B cell (primary cell): ENCODE results near the gene PROCA1. TPM values are rescaled to one million over a fixed set of nuclear protein-coding genes. Genes with fewer than 3 reads are reported as not detected.
A peak's percentile ranks its signal among the peaks of the same experiment; 100 is the strongest.

Source experiments
- ATAC-seq: fragments of 200-7000 bp; cut with Tn5 transposase; one replicate; pipeline ENCODE4 v1.10.0; 2021; ENCODE audit warnings: low read depth, mild to moderate bottlenecking, moderate number of reproducible peaks, moderate library complexity
- CTCF ChIA-PET: fragments of 350-600 bp; sonication (Branson Sonifier 250); formaldehyde crosslinking; loops from one replicate; lab custom pipeline; 2021; ENCODE audit warnings: antibody characterized with exemption, inconsistent platforms; lab: Charles Lee
- POLR2A ChIA-PET: fragments of 350-600 bp; sonication (Branson Sonifier 250); formaldehyde crosslinking; loops from one replicate; lab custom pipeline; 2021; ENCODE audit warnings: antibody characterized with exemption; lab: Charles Lee
- DNase-seq: peaks from one replicate; pipeline ENCODE4 v3.0.0; 2013
- H2AFZ ChIP-seq: 2 replicates; pipeline ENCODE4 v1.6.1; 2012; ENCODE audit warnings: mild to moderate bottlenecking, low read depth, low read length; ENCODE audit not compliant: insufficient read depth, poor library complexity, severe bottlenecking
- H3K27ac ChIP-seq, 2 donors: 1 replicate in 1 of 2; 2 replicates in 1 of 2; pipeline ENCODE4 v1.5.1; 2012 to 2013; ENCODE audit warnings: low read length in 2 of 2, mild to moderate bottlenecking in 2 of 2, moderate library complexity in 1 of 2
- H3K27me3 ChIP-seq, 4 experiments: fragments of 200-600 bp in 1 of 4; sonication (generic) in 1 of 4; replicated peaks in 1 of 4; 1 replicate in 2 of 4; 2 replicates in 2 of 4; pipeline versions ENCODE4 v1.6.1 to v1.7.0; 2013 to 2016; ENCODE audit warnings: low read length in 3 of 4, mild to moderate bottlenecking in 2 of 4, mixed read lengths in 1 of 4, moderate library complexity in 1 of 4; ENCODE audit not compliant: insufficient read depth in 4 of 4, control insufficient read depth in 3 of 4; ENCODE audit errors: control extremely low read depth in 1 of 4
- H3K36me3 ChIP-seq, 2 experiments: replicated peaks in 1 of 2; 1 replicate in 1 of 2; 2 replicates in 1 of 2; pipeline versions ENCODE4 v1.6.1 to v1.7.1; 2013; ENCODE audit warnings: low read length in 1 of 2; ENCODE audit not compliant: insufficient read depth in 2 of 2, control insufficient read depth in 1 of 2; ENCODE audit errors: control extremely low read depth in 1 of 2, extremely low read depth in 1 of 2
- H3K4me1 ChIP-seq, 2 donors: fragments of 200-600 bp in 1 of 2; sonication (generic) in 1 of 2; 1 replicate in 1 of 2; 2 replicates in 1 of 2; pipeline versions ENCODE4 v1.5.1 to v1.6.1; 2013 to 2017; ENCODE audit warnings: low read length in 2 of 2; ENCODE audit not compliant: control insufficient read depth in 2 of 2, insufficient read depth in 2 of 2
- H3K4me2 ChIP-seq: replicated peaks from 2 replicates; pipeline ENCODE3; 2012; ENCODE audit warnings: mild to moderate bottlenecking, low read depth, low read length; ENCODE audit not compliant: poor library complexity, severe bottlenecking
- H3K4me3 ChIP-seq, 5 experiments: fragments of 200-600 bp in 1 of 5; sonication (generic) in 1 of 5; 1 replicate in 3 of 5; 2 replicates in 2 of 5; pipeline versions ENCODE4 v1.5.1 to v1.7.0; 2011 to 2016; ENCODE audit warnings: low read length in 4 of 5, mild to moderate bottlenecking in 4 of 5, low read depth in 2 of 5, control low read depth in 1 of 5, moderate library complexity in 1 of 5; ENCODE audit not compliant: insufficient read depth in 1 of 5; ENCODE audit errors: control extremely low read depth in 1 of 5, extremely low read depth in 1 of 5
- H3K79me2 ChIP-seq: fragments of 200-600 bp; sonication (generic); one replicate; pipeline ENCODE4 v1.6.0; 2016; ENCODE audit warnings: low read length; ENCODE audit not compliant: control insufficient read depth, insufficient read depth
- H3K9ac ChIP-seq: fragments of 200-600 bp; sonication (generic); 2 replicates; pipeline ENCODE4 v1.6.1; 2017; ENCODE audit warnings: mild to moderate bottlenecking, low read length, moderate library complexity
- H3K9me3 ChIP-seq, 3 donors: one replicate each; pipeline versions ENCODE4 v1.6.1 to v1.7.1; 2013; ENCODE audit warnings: low read length in 2 of 3; ENCODE audit not compliant: control insufficient read depth in 2 of 3, insufficient read depth in 1 of 3; ENCODE audit errors: control extremely low read depth in 1 of 3
- H4K20me1 ChIP-seq: 2 replicates; pipeline ENCODE4 v1.6.0; 2012; ENCODE audit warnings: mild to moderate bottlenecking, low read length; ENCODE audit not compliant: insufficient read depth, control insufficient read depth, poor library complexity, severe bottlenecking
- H3K27ac Mint-ChIP-seq: one replicate; pipeline ENCODE4 v1.8.0; 2021; ENCODE audit warnings: mixed read lengths
- H3K27me3 Mint-ChIP-seq: one replicate; pipeline ENCODE4 v1.8.0; 2021; ENCODE audit warnings: mixed read lengths
- H3K4me1 Mint-ChIP-seq: one replicate; pipeline ENCODE4 v1.8.0; 2021; ENCODE audit warnings: mixed read lengths
- H3K4me3 Mint-ChIP-seq: one replicate; pipeline ENCODE4 v1.8.0; 2021; ENCODE audit warnings: mixed read lengths
- H3K9me3 Mint-ChIP-seq: one replicate; pipeline ENCODE4 v1.8.0; 2022; ENCODE audit warnings: mixed read lengths; ENCODE audit not compliant: insufficient read depth
- EZH2 ChIP-seq: IDR thresholded peaks from 2 replicates; pipeline ENCODE4 v1.6.1; 2012; ENCODE audit warnings: borderline replicate concordance, low read depth, mild to moderate bottlenecking, moderate library complexity, low read length; ENCODE audit not compliant: insufficient read depth, poor library complexity, severe bottlenecking
- WGBS: methylation state at CpG from one replicate; pipeline ENCODE4 v1.1.5; 2013; ENCODE audit warnings: missing lambda C conversion rate; ENCODE audit not compliant: insufficient coverage; 5-methylcytosine and 5-hydroxymethylcytosine counted together
- intact Hi-C: fragments of 100-400 bp; cut with micrococcal nuclease; formaldehyde crosslinking; loops from one replicate; pipeline ENCODE4 v1.10.0; 2022
- polyA plus RNA-seq: library from polyadenylated mRNA; depleted of rRNA; stranded (reverse); fragments of >200 nt; gene quantifications from 2 replicates; pipeline ENCODE4 v1.2.3, GENCODE V29; 2012
- total RNA-seq, 2 donors: library from RNA; stranded (reverse); fragments of 120-200 nt in 1 of 2; gene quantifications; 1 replicate in 1 of 2; 2 replicates in 1 of 2; pipeline versions ENCODE4 v1.2.3 to v1.2.4, GENCODE V29; 2013 to 2022
- TF ChIP-seq, protein P1 (sequence below): fragments of 200-600 bp; IDR thresholded peaks from one replicate; pipeline ENCODE4 v1.8.0; 2022; ENCODE audit warnings: antibody characterized with exemption, mild to moderate bottlenecking

Gene PROCA1
- total and polyA plus RNA-seq, 2 donors (not counting 1 experiment from before 2014, with no cell fraction given) = 7.4 to 26.8 TPM

DNA sequence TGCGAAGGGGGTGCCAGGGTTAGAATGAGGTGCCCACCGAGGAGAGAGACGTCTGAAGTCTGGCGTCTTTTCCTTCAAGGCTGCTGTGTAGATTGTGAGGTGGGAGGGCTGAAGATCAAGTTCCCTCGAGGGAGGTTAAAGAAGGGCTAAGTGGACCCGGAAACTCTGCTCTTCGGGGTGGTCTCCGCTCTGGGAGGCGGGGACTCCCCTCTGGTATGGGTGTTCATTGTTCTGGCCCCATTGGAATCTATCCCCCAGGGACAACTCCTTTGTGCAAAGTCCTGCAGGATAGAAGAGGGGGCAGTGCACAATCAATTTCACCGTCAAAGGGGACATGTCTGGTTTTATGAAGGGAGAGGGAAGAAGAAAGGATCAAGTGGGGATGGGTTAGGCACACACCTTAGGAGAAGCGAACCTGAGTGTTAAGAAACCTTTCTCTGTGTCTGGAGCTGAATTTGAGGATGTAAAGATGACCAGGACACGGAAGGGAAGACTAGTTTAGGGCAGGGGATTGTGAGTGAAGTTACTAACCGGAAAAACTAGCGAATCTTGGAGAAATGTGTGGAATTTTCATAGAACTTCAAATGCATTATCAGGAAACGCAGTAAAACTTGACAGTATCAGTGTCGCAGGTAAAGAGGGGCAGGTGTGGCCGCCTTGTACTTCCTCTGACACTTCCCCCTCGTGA lies 6.8 kb upstream of the PROCA1 start:
- ATAC-seq = no peak
- H3K27me3 ChIP-seq = peaks cover 0 to 8% (median 2%) of the 10 kb centered on the region in 4 experiments
- Mint-ChIP-seq H3K9me3 (no peaks in the 10 kb centered on the region), H3K27ac (peak overlapping the region; percentile 89), H3K27me3 (no peaks in the 10 kb centered on the region), H3K4me1 (peaks cover 48% of the 10 kb centered on the region), H3K4me3 (peak overlapping the region; percentile 86)
- H3K36me3 ChIP-seq = peaks cover 0 to 28% of the 10 kb centered on the region in 2 experiments
- H3K27ac ChIP-seq = peak overlapping the region in 1 of 2 donors; percentile 56
- TF ChIP-seq, protein P1, sequence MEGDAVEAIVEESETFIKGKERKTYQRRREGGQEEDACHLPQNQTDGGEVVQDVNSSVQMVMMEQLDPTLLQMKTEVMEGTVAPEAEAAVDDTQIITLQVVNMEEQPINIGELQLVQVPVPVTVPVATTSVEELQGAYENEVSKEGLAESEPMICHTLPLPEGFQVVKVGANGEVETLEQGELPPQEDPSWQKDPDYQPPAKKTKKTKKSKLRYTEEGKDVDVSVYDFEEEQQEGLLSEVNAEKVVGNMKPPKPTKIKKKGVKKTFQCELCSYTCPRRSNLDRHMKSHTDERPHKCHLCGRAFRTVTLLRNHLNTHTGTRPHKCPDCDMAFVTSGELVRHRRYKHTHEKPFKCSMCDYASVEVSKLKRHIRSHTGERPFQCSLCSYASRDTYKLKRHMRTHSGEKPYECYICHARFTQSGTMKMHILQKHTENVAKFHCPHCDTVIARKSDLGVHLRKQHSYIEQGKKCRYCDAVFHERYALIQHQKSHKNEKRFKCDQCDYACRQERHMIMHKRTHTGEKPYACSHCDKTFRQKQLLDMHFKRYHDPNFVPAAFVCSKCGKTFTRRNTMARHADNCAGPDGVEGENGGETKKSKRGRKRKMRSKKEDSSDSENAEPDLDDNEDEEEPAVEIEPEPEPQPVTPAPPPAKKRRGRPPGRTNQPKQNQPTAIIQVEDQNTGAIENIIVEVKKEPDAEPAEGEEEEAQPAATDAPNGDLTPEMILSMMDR = no peak
- TF ChIP-seq EZH2 = no peak
- H3K9ac ChIP-seq = no peak overlapping the region
- H3K9me3 ChIP-seq = no peaks in the 10 kb centered on the region
- 53% methylated on average over 12 of the region's 18 CpGs for WGBS
- intact Hi-C loops = loop anchor here (1.0 to 10.0 kb wide), 10 partner anchors 7 to 574 kb away; partner anchors contain the start of genes ALDOC, BLTP2, ERAL1 and NEK8
- H3K4me3 ChIP-seq = no peak overlapping the region
- peaks cover 35% of the 10 kb centered on the region for H4K20me1 ChIP-seq
- H3K4me1 ChIP-seq = peaks cover 47 to 62% of the 10 kb centered on the region in 2 donors
- H2AFZ ChIP-seq = peak overlapping the region; percentile 85
- H3K4me2 ChIP-seq = peak overlapping the region; percentile 85
- ChIA-PET CTCF (interaction anchor here (0.9 to 15.9 kb wide), 4 partner anchors 7 to 176 kb away, joined by 3 to 1020 read pairs (median 6); partner anchors contain the start of genes PROCA1 and TRAF4), POLR2A (interaction anchor here (1.0 kb wide), 1 partner anchor 28 kb away, joined by 7 read pairs; no protein-coding TSS in a partner anchor)
- peaks cover 27% of the 10 kb centered on the region for H3K79me2 ChIP-seq
- DNase-seq = peak; percentile 41
